ENCODE results near the gene PDSS2. TPM values are rescaled to one million over a fixed set of nuclear protein-coding genes. Genes with fewer than 3 reads are reported as not detected.

PDSS2 gene
- total and polyA plus RNA-seq, 2 of the 8 experiments (the other 6 are each of a cell fraction or from before 2014, with no cell fraction given), result 10.7 to 16.1 TPM

GRCh38 chr6:107267006-107267405, 192.4 kb downstream of the PDSS2 start:
- Histone ChIP-seq H3K9me3 (ENCODE audit: insufficient read depth in 2 of 2, low read depth in 1 of 2, low read length in 1 of 2) (no peaks in the 10 kb centered on the region), H3K36me3 (ENCODE audit: control insufficient read depth in 2 of 4, insufficient read depth in 4 of 4, low read length in 3 of 4) (no peaks in the 10 kb centered on the region), H2BK20ac (ENCODE audit: low read length) (no peak overlapping the region), H3K23ac (ENCODE audit: insufficient read length) (no peak overlapping the region), H2BK5ac (ENCODE audit: low read depth, low read length) (no peak overlapping the region), H3K79me2 (ENCODE audit: control insufficient read depth in 1 of 2, insufficient read depth in 2 of 2, low read length in 2 of 2) (no peaks in the 10 kb centered on the region), H4K5ac (ENCODE audit: insufficient read length, low read depth, low read length) (no peak overlapping the region), H3K27me3 (replicated peaks in 1 of 4; ENCODE audit: control insufficient read depth in 3 of 4, extremely low read depth in 1 of 4, insufficient read depth in 3 of 4, low read length in 3 of 4) (no peaks in the 10 kb centered on the region), H4K91ac (replicated peaks; ENCODE audit: insufficient read length, low read length) (no peak overlapping the region), H3K9ac (replicated peaks in 1 of 4; ENCODE audit: extremely low read depth in 1 of 4, low read depth in 3 of 4, low read length in 3 of 4) (no peak overlapping the region), H2AFZ (ENCODE audit: low read length) (no peak overlapping the region), H3K56ac (replicated peaks; ENCODE audit: insufficient read length, low read depth, low read length) (no peak overlapping the region), H3K4me3 (ENCODE audit: extremely low read depth in 1 of 4, insufficient read depth in 2 of 4, low read depth in 3 of 4, low read length in 4 of 4) (no peak overlapping the region), H2BK12ac (ENCODE audit: low read depth, low read length) (no peak overlapping the region), H2BK120ac (replicated peaks; ENCODE audit: low read depth, low read length) (no peak overlapping the region), H4K20me1 (replicated peaks in 1 of 2; ENCODE audit: control insufficient read depth in 1 of 2, insufficient read depth in 2 of 2, low read length in 2 of 2) (no peaks in the 10 kb centered on the region), H2BK15ac (ENCODE audit: low read length) (no peak overlapping the region), H3K4me1 (replicated peaks in 1 of 4; ENCODE audit: control insufficient read depth in 3 of 4, insufficient read depth in 4 of 4, low read length in 3 of 4) (peaks cover 0 to 3% (median 1%) of the 10 kb centered on the region in 4 experiments; a peak in 2 of 7 replicates), H3K18ac (ENCODE audit: extremely low read depth, low read length) (no peak overlapping the region), H3K4me2 (ENCODE audit: insufficient read depth in 1 of 2, low read depth in 2 of 2, low read length in 2 of 2) (no peak overlapping the region), H3K14ac (ENCODE audit: insufficient read length) (no peak overlapping the region), H4K8ac (ENCODE audit: extremely low read depth, insufficient read depth, low read length) (no peak overlapping the region), H2AK5ac (ENCODE audit: low read depth, low read length) (0 out of 2 replicates have a peak overlapping the region, but pooled peaks have one; percentile 5), H3K79me1 (ENCODE audit: low read depth, low read length) (no peaks in the 10 kb centered on the region), H3K27ac (ENCODE audit: low read depth, low read length) (no peak overlapping the region), H3K4ac (replicated peaks; ENCODE audit: insufficient read length, low read depth, low read length) (no peak overlapping the region), H3K23me2 (ENCODE audit: low read depth, low read length) (no peaks in the 10 kb centered on the region)
- POLR2A ChIA-PET (ENCODE audit: partially characterized antibody), result interaction anchor here (0.5 to 0.6 kb wide), 3 partner anchors 9 to 652 kb away, joined by 3 read pairs; no protein-coding TSS in a partner anchor
- CTCF ChIA-PET (ENCODE audit: partially characterized antibody), result interaction anchor here (0.6 to 1.2 kb wide), 6 partner anchors 8 to 389 kb away, joined by 3 to 5 read pairs (median 3); no protein-coding TSS in a partner anchor
- WGBS, 2 experiments (ENCODE audit: extremely low coverage in 1 of 2, insufficient coverage in 1 of 2, insufficient read length in 1 of 2, insufficient replicate concordance in 2 of 2, low coverage in 1 of 2, low lambda C conversion rate in 2 of 2, missing lambda C conversion rate in 1 of 2), result 85% methylated on average over 4 of the region's 4 CpGs; no CpG with 5 or more reads in 1 of the 2 experiments
- FAIRE-seq (peak; percentile 13), DNase-seq (ENCODE audit: low read depth in 1 of 2, low spot score in 2 of 2) (no peak)
- TF ChIP-seq GABPA (IDR thresholded peaks at IDR 0.05; ENCODE audit: borderline replicate concordance, insufficient read depth, low read length) (no peak), JUND (IDR thresholded peaks at IDR 0.05; ENCODE audit: low read length) (no peak), RAD21 (IDR thresholded peaks at IDR 0.05 in 1 of 2, conservative IDR thresholded peaks at IDR 0.05 in 1 of 2; ENCODE audit: low read depth in 2 of 2, low read length in 2 of 2) (no peak), KDM5A (IDR thresholded peaks at IDR 0.05; ENCODE audit: low read length) (no peak), CEBPB (IDR thresholded peaks at IDR 0.05; ENCODE audit: low read depth, low read length) (no peak), RNF2 (IDR thresholded peaks at IDR 0.05; ENCODE audit: borderline replicate concordance, low read depth, low read length, missing control alignments, poor library complexity, severe bottlenecking) (no peak), FOSL1 (IDR thresholded peaks at IDR 0.05; ENCODE audit: insufficient read depth, low read depth, low read length) (no peak), TCF12 (IDR thresholded peaks at IDR 0.05; ENCODE audit: low read depth, low read length) (no peak), ATF3 (IDR thresholded peaks at IDR 0.05; ENCODE audit: insufficient read depth, low read depth, low read length) (no peak), NRF1 (IDR thresholded peaks at IDR 0.05; ENCODE audit: low read depth, low read length) (no peak)
- TF ChIP-seq, protein P1, sequence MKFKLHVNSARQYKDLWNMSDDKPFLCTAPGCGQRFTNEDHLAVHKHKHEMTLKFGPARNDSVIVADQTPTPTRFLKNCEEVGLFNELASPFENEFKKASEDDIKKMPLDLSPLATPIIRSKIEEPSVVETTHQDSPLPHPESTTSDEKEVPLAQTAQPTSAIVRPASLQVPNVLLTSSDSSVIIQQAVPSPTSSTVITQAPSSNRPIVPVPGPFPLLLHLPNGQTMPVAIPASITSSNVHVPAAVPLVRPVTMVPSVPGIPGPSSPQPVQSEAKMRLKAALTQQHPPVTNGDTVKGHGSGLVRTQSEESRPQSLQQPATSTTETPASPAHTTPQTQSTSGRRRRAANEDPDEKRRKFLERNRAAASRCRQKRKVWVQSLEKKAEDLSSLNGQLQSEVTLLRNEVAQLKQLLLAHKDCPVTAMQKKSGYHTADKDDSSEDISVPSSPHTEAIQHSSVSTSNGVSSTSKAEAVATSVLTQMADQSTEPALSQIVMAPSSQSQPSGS (IDR thresholded peaks at IDR 0.05; ENCODE audit: low read length), result no peak
